KMS-11 (cell line): ENCODE results near the gene ZFAND3.

Experiments used
- H2AFZ ChIP-seq: fragments of 200-600 bp; sonication (generic); 2 replicates; pipeline ENCODE4 v1.6.1; 2016; ENCODE audit warnings: antibody characterized with exemption, mixed run types, low read depth
- H3K27ac ChIP-seq: fragments of 200-600 bp; sonication (generic); 2 replicates; pipeline ENCODE4 v1.6.1; 2016; ENCODE audit warnings: mild to moderate bottlenecking, mixed run types
- H3K27me3 ChIP-seq: fragments of 200-600 bp; sonication (generic); 2 replicates; pipeline ENCODE4 v1.6.1; 2017; ENCODE audit warnings: mild to moderate bottlenecking, low read depth, mixed run types, moderate library complexity; ENCODE audit not compliant: insufficient read depth
- H3K36me3 ChIP-seq: fragments of 200-600 bp; sonication (generic); 2 replicates; pipeline ENCODE4 v1.6.1; 2017; ENCODE audit warnings: mild to moderate bottlenecking, mixed run types; ENCODE audit not compliant: insufficient read depth
- H3K4me1 ChIP-seq: fragments of 200-600 bp; sonication (generic); 2 replicates; pipeline ENCODE4 v1.6.1; 2016; ENCODE audit warnings: mild to moderate bottlenecking, low read depth, mixed run types; ENCODE audit not compliant: poor library complexity, severe bottlenecking
- H3K4me2 ChIP-seq: fragments of 200-600 bp; sonication (generic); 2 replicates; pipeline ENCODE4 v1.7.0; 2016; ENCODE audit warnings: mild to moderate bottlenecking, mixed run types
- H3K4me3 ChIP-seq: fragments of 200-600 bp; sonication (generic); IDR thresholded peaks from 2 replicates; pipeline ENCODE4 v1.6.1; 2017; ENCODE audit warnings: low read depth, low read length, mixed read lengths; ENCODE audit not compliant: insufficient read depth
- H3K79me2 ChIP-seq: fragments of 200-600 bp; sonication (generic); 2 replicates; pipeline ENCODE4 v1.6.1; 2016; ENCODE audit warnings: low read depth, mixed run types; ENCODE audit not compliant: insufficient read depth
- H3K9ac ChIP-seq: fragments of 200-600 bp; sonication (generic); 2 replicates; pipeline ENCODE4 v1.6.1; 2016; ENCODE audit warnings: mild to moderate bottlenecking, mixed run types
- H4K20me1 ChIP-seq: fragments of 200-600 bp; sonication (generic); 2 replicates; pipeline ENCODE4 v1.6.1; 2016; ENCODE audit warnings: mild to moderate bottlenecking, mixed run types; ENCODE audit not compliant: insufficient read depth
- TF ChIP-seq, protein P1 (sequence below): fragments of 200-600 bp; sonication (generic); conservative IDR thresholded peaks from 2 replicates; pipeline ENCODE4 v1.6.1; 2017; ENCODE audit warnings: low read depth, mild to moderate bottlenecking, antibody characterized with exemption, low read length, moderate library complexity, mixed read lengths

ZFAND3 gene

DNA sequence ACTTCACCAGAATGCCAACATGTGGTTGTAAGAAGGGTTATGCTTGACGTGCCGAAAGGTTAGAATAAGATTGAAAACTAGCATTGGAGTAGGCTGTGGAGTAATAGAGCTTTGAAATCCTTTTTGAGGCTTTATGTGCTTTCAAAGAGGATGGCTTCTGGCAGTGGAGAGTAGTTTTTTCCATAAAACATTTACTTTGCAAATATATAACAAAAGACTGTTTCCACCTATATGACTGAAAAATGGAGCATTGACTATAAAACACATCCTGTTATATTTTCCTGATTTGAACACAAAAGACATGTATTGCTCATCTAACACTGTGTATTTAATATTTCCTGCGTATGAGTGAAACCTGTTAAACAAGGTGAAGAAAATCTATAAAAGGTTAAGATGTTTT, 38.8 kb downstream of the ZFAND3 start:
- H3K9ac ChIP-seq = no peak overlapping the region
- H4K20me1 ChIP-seq = no peaks in the 10 kb centered on the region; the same call in 1 of the 2 replicates
- no peak overlapping the region for H3K4me2 ChIP-seq
- no peak overlapping the region for H2AFZ ChIP-seq
- H3K4me1 ChIP-seq = peaks cover 20% of the 10 kb centered on the region
- no peaks in the 10 kb centered on the region for H3K27me3 ChIP-seq
- no peaks in the 10 kb centered on the region for H3K36me3 ChIP-seq
- H3K79me2 ChIP-seq = peaks cover 8% of the 10 kb centered on the region; the same call in 1 of the 2 replicates
- H3K27ac ChIP-seq = no peak overlapping the region
- no peak overlapping the region for H3K4me3 ChIP-seq
- TF ChIP-seq, protein P1, sequence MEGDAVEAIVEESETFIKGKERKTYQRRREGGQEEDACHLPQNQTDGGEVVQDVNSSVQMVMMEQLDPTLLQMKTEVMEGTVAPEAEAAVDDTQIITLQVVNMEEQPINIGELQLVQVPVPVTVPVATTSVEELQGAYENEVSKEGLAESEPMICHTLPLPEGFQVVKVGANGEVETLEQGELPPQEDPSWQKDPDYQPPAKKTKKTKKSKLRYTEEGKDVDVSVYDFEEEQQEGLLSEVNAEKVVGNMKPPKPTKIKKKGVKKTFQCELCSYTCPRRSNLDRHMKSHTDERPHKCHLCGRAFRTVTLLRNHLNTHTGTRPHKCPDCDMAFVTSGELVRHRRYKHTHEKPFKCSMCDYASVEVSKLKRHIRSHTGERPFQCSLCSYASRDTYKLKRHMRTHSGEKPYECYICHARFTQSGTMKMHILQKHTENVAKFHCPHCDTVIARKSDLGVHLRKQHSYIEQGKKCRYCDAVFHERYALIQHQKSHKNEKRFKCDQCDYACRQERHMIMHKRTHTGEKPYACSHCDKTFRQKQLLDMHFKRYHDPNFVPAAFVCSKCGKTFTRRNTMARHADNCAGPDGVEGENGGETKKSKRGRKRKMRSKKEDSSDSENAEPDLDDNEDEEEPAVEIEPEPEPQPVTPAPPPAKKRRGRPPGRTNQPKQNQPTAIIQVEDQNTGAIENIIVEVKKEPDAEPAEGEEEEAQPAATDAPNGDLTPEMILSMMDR = no peak

GRCh38 chr6:37860226-37860839, 40.8 kb downstream of the ZFAND3 start:
- H4K20me1 ChIP-seq = no peaks in the 10 kb centered on the region; the same call in 1 of the 2 replicates
- H3K27me3 ChIP-seq = no peaks in the 10 kb centered on the region
- H3K4me3 ChIP-seq = no peak overlapping the region
- H3K36me3 ChIP-seq = no peaks in the 10 kb centered on the region
- no peak overlapping the region for H3K9ac ChIP-seq
- H3K4me2 ChIP-seq = no peak overlapping the region
- H3K79me2 ChIP-seq = no peaks in the 10 kb centered on the region; the same call in 1 of the 2 replicates
- peaks cover 20% of the 10 kb centered on the region for H3K4me1 ChIP-seq
- TF ChIP-seq, protein P1 = peak; percentile 67
- H2AFZ ChIP-seq = no peak overlapping the region
- H3K27ac ChIP-seq = no peak overlapping the region

DNA sequence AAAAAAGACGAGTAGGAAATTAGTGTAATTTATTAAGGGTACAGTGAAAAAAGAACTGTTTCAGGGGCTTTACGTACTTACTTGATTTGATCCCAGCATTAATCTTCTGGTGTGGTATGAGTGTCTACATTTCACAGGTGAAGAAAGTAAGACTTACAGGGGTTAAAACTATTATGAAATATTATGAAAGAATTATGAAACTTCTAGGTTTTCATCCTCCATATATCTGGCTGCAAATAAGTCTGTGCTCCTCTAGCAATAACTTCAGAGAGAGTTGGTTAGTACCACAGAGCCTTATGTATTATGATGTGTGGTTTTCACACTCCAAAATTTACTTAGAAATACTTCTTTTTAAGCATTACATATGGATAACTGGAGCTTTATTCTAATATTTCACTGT, 41.9 kb downstream of the ZFAND3 start:
- Histone ChIP-seq H4K20me1 (no peaks in the 10 kb centered on the region; the same call in 1 of the 2 replicates), H3K27me3 (no peaks in the 10 kb centered on the region), H3K4me1 (peaks cover 20% of the 10 kb centered on the region), H3K4me2 (no peak overlapping the region), H2AFZ (no peak overlapping the region), H3K36me3 (no peaks in the 10 kb centered on the region), H3K4me3 (no peak overlapping the region), H3K9ac (no peak overlapping the region), H3K27ac (no peak overlapping the region), H3K79me2 (no peaks in the 10 kb centered on the region; the same call in 1 of the 2 replicates)
- TF ChIP-seq, protein P1 = no peak

DNA sequence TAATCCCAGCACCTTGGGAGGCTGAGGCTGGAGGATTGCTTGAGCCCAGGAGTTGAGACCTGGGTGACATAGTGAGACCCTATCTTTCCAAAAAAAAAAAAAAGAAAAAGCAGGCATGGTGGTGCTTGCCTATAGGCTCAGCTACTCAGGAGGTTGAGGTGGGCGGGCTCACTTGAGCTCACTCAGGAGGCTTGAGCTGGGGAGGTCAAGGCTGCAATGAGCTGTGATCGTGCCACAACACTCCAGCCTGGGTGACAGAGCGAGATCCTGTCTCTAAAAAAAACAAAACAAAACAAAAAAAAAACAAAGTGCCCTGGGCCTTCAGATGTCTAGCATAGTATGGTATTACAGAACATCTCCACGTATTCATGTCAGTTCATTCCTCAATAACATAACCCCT, 42.9 kb downstream of the ZFAND3 start:
- Histone ChIP-seq H3K9ac (no peak overlapping the region), H3K27me3 (no peaks in the 10 kb centered on the region), H3K36me3 (no peaks in the 10 kb centered on the region), H3K4me3 (no peak overlapping the region), H4K20me1 (no peaks in the 10 kb centered on the region; the same call in 1 of the 2 replicates), H3K4me1 (peaks cover 11% of the 10 kb centered on the region), H2AFZ (no peak overlapping the region), H3K27ac (no peak overlapping the region), H3K79me2 (peaks cover under 1% of the 10 kb centered on the region; the same call in 1 of the 2 replicates), H3K4me2 (no peak overlapping the region)
- TF ChIP-seq, protein P1 = no peak
